SU-DHL-6 (cell line): ENCODE measurements around the gene LRP1B.

ENCODE experiments used
- H2AFZ ChIP-seq: fragments of 200-600 bp; sonication (generic); 2 replicates; pipeline ENCODE4 v1.6.1; 2014; ENCODE audit warnings: low read depth, mild to moderate bottlenecking, moderate library complexity, mixed read lengths, antibody characterized with exemption, low read length; ENCODE audit not compliant: severe bottlenecking
- H3F3A ChIP-seq: fragments of 200-600 bp; shearing (Covaris generic); 2 replicates; pipeline ENCODE4 v1.6.0; 2016; ENCODE audit warnings: antibody characterized with exemption, mild to moderate bottlenecking; ENCODE audit not compliant: insufficient read depth
- H3K27ac ChIP-seq: fragments of 200-600 bp; sonication (generic); 2 replicates; pipeline ENCODE4 v1.5.1; 2016; ENCODE audit warnings: low read depth, mild to moderate bottlenecking, low read length, moderate library complexity, mixed read lengths
- H3K27me3 ChIP-seq: fragments of 200-600 bp; sonication (generic), shearing (Covaris generic); 2 replicates; pipeline ENCODE4 v1.6.0; 2014; ENCODE audit warnings: mild to moderate bottlenecking, low read length
- H3K36me3 ChIP-seq: fragments of 200-600 bp; sonication (generic); 2 replicates; pipeline ENCODE4 v1.6.1; 2014; ENCODE audit warnings: mild to moderate bottlenecking, low read length, mixed read lengths
- H3K4me2 ChIP-seq: fragments of 300-600, 200-600 bp; shearing (Covaris generic), sonication (generic); 2 replicates; pipeline ENCODE4 v1.6.0; 2014; ENCODE audit warnings: low read length, low read depth, mild to moderate bottlenecking; ENCODE audit not compliant: poor library complexity, severe bottlenecking
- H3K4me3 ChIP-seq: fragments of 200-600 bp; sonication (generic); 2 replicates; pipeline ENCODE4 v1.5.1; 2014; ENCODE audit warnings: antibody characterized with exemption, low read length, mild to moderate bottlenecking, mixed read lengths; ENCODE audit not compliant: insufficient read depth, poor library complexity, severe bottlenecking
- H3K79me2 ChIP-seq: fragments of 200-600 bp; sonication (generic); 2 replicates; pipeline ENCODE4 v1.6.1; 2014; ENCODE audit warnings: mild to moderate bottlenecking, low read length, moderate library complexity; ENCODE audit not compliant: insufficient read depth
- H3K9ac ChIP-seq: fragments of 200-600 bp; sonication (generic); 2 replicates; pipeline ENCODE4 v1.7.0; 2014; ENCODE audit warnings: mild to moderate bottlenecking, low read length
- H3K9me2 ChIP-seq: fragments of 200-600 bp; sonication (generic); replicated peaks from 2 replicates; pipeline ENCODE4 v1.6.1; 2014; ENCODE audit warnings: low read length; ENCODE audit not compliant: insufficient read depth
- H3K9me3 ChIP-seq: fragments of 200-600 bp; sonication (generic); 2 replicates; pipeline ENCODE4 v1.6.1; 2014; ENCODE audit warnings: low read length, mixed read lengths; ENCODE audit not compliant: insufficient read depth
- H4K20me1 ChIP-seq: fragments of 200-600 bp; sonication (generic); 2 replicates; pipeline ENCODE4 v1.6.1; 2014; ENCODE audit warnings: low read depth, mild to moderate bottlenecking, antibody characterized with exemption, low read length, moderate library complexity, mixed read lengths
- CTCF ChIP-seq: fragments of 200-600 bp; sonication (generic); IDR thresholded peaks from one replicate; pipeline ENCODE4 v1.5.1; 2017; ENCODE audit warnings: antibody characterized with exemption, mild to moderate bottlenecking, low read length, moderate library complexity; ENCODE audit not compliant: insufficient read depth, poor library complexity, severe bottlenecking
- EZH2phosphoT487 ChIP-seq: fragments of 200-600 bp; sonication (generic), shearing (Covaris generic); conservative IDR thresholded peaks from 2 replicates; pipeline ENCODE4 v1.6.1; 2018; ENCODE audit warnings: mild to moderate bottlenecking, antibody characterized with exemption, low read length, moderate library complexity, mixed read lengths

Gene LRP1B

GRCh38 chr2:140359056-140359771 lies 1771.6 kb downstream of the LRP1B start:
- Histone ChIP-seq H3K4me2 (no peak overlapping the region), H3K4me3 (no peak overlapping the region), H3K27ac (no peak overlapping the region), H3K9me2 (no peaks in the 10 kb centered on the region), H2AFZ (no peak overlapping the region), H3K36me3 (no peaks in the 10 kb centered on the region), H3F3A (no peaks in the 10 kb centered on the region), H4K20me1 (no peaks in the 10 kb centered on the region), H3K27me3 (no peaks in the 10 kb centered on the region), H3K9me3 (no peaks in the 10 kb centered on the region), H3K9ac (no peak overlapping the region), H3K79me2 (no peaks in the 10 kb centered on the region)
- TF ChIP-seq EZH2phosphoT487, result no peak
- TF ChIP-seq CTCF, result no peak

GRCh38 chr2:140356697-140357096 lies 1774.1 kb downstream of the LRP1B start:
- H3K9ac ChIP-seq, result no peak overlapping the region
- H3F3A ChIP-seq, result no peaks in the 10 kb centered on the region
- TF ChIP-seq EZH2phosphoT487 (no peak), CTCF (no peak)
- H2AFZ ChIP-seq, result no peak overlapping the region
- H3K9me2 ChIP-seq, result no peaks in the 10 kb centered on the region
- H3K36me3 ChIP-seq, result no peaks in the 10 kb centered on the region
- no peaks in the 10 kb centered on the region for H3K79me2 ChIP-seq
- H4K20me1 ChIP-seq, result no peaks in the 10 kb centered on the region
- H3K9me3 ChIP-seq, result no peaks in the 10 kb centered on the region
- H3K4me2 ChIP-seq, result no peak overlapping the region
- H3K4me3 ChIP-seq, result no peak overlapping the region
- H3K27me3 ChIP-seq, result no peaks in the 10 kb centered on the region
- no peak overlapping the region for H3K27ac ChIP-seq

GRCh38 chr2:140355511-140356090 lies 1775.2 kb downstream of the LRP1B start:
- Histone ChIP-seq H3K4me3 (no peak overlapping the region), H3K27me3 (no peaks in the 10 kb centered on the region), H3K4me2 (no peak overlapping the region), H2AFZ (no peak overlapping the region), H3F3A (no peaks in the 10 kb centered on the region), H3K9me3 (no peaks in the 10 kb centered on the region), H3K27ac (no peak overlapping the region), H3K79me2 (no peaks in the 10 kb centered on the region), H3K9me2 (no peaks in the 10 kb centered on the region), H3K9ac (no peak overlapping the region), H3K36me3 (no peaks in the 10 kb centered on the region), H4K20me1 (no peaks in the 10 kb centered on the region)
- TF ChIP-seq CTCF (no peak), EZH2phosphoT487 (no peak)
